WTC11 (cell line): Measurements from ENCODE around the gene RREB1. TPM values are rescaled to one million over a fixed set of nuclear protein-coding genes. Genes with fewer than 3 reads are reported as not detected.

Experiments
- ATAC-seq: fragments of 200-7000 bp; cut with Tn5 transposase; 2 replicates; pipeline ENCODE4 v1.10.0; 2021; ENCODE audit warnings: mild to moderate bottlenecking, moderate library complexity
- CTCF ChIA-PET: fragments of 300-600 bp; sonication (Branson Sonifier 250); formaldehyde crosslinking; loops from one replicate; lab custom pipeline; 2021; ENCODE audit warnings: antibody characterized with exemption; lab: Charles Lee
- POLR2A ChIA-PET: fragments of 350-600 bp; sonication (Branson Sonifier 250); formaldehyde crosslinking; loops from one replicate; lab custom pipeline; 2021; ENCODE audit warnings: antibody characterized with exemption; lab: Charles Lee
- DNase-seq: peaks from one replicate; pipeline ENCODE4 v3.0.0; 2021; ENCODE audit warnings: low spot score
- H3K27ac Mint-ChIP-seq: 2 replicates; pipeline ENCODE4 v1.8.0; 2021; ENCODE audit warnings: mixed read lengths
- H3K27me3 Mint-ChIP-seq: 2 replicates; pipeline ENCODE4 v1.8.0; 2021; ENCODE audit warnings: low read depth, mild to moderate bottlenecking, moderate library complexity, mixed read lengths
- H3K36me3 Mint-ChIP-seq: 2 replicates; pipeline ENCODE4 v1.8.0; 2021; ENCODE audit warnings: mixed read lengths
- H3K4me1 Mint-ChIP-seq: 2 replicates; pipeline ENCODE4 v1.8.0; 2022; ENCODE audit warnings: mixed read lengths
- H3K4me3 Mint-ChIP-seq: 2 replicates; pipeline ENCODE4 v1.8.0; 2021; ENCODE audit warnings: mild to moderate bottlenecking, moderate library complexity, mixed read lengths
- H3K9me3 Mint-ChIP-seq: 2 replicates; pipeline ENCODE4 v1.8.0; 2021; ENCODE audit warnings: mixed read lengths
- FOXP1 ChIP-seq: sonication (generic); formaldehyde crosslinking; IDR thresholded peaks from 2 replicates; pipeline ENCODE4 v1.8.0; 2022; ENCODE audit warnings: missing genetic modification reagents, mild to moderate bottlenecking, moderate library complexity, borderline replicate concordance
- GTF2I ChIP-seq: fragments of 250-450 bp; sonication (Bioruptor Pico); conservative IDR thresholded peaks from 2 replicates; pipeline ENCODE4 v1.4.0; 2021; ENCODE audit warnings: mild to moderate bottlenecking
- JAZF1 ChIP-seq: fragments of 250-450 bp; sonication (Bioruptor Pico); IDR thresholded peaks from 2 replicates; pipeline ENCODE4 v1.9.0; 2021; ENCODE audit warnings: moderate library complexity, mild to moderate bottlenecking, inconsistent platforms
- JUN ChIP-seq: sonication (generic); formaldehyde crosslinking; IDR thresholded peaks from 2 replicates; pipeline ENCODE4 v1.8.0; 2023; ENCODE audit warnings: mild to moderate bottlenecking, missing genetic modification reagents
- NR2C2 ChIP-seq: sonication (generic); formaldehyde crosslinking; IDR thresholded peaks from 2 replicates; pipeline ENCODE4 v1.8.0; 2022; ENCODE audit warnings: mild to moderate bottlenecking, missing genetic modification reagents
- NR3C1 ChIP-seq: sonication (generic); formaldehyde crosslinking; conservative IDR thresholded peaks from 2 replicates; pipeline ENCODE4 v1.8.1; 2023; ENCODE audit warnings: low read depth, mild to moderate bottlenecking, missing genetic modification reagents
- TP53 ChIP-seq: sonication (generic); formaldehyde crosslinking; IDR thresholded peaks from 2 replicates; pipeline ENCODE4 v1.8.1; 2023; ENCODE audit warnings: mild to moderate bottlenecking, missing genetic modification reagents
- ZNF423 ChIP-seq: fragments of 250-450 bp; sonication (Bioruptor Pico); IDR thresholded peaks from 2 replicates; pipeline ENCODE4 v2.1.2; 2022; ENCODE audit warnings: mild to moderate bottlenecking, moderate library complexity
- total RNA-seq: library from RNA; stranded (reverse); gene quantifications from 3 replicates; pipeline ENCODE4 v1.2.3, GENCODE V29; 2021
- TF ChIP-seq, protein P1 (sequence below): fragments of 250-450 bp; sonication (Bioruptor Pico); IDR thresholded peaks from 2 replicates; pipeline ENCODE4 v1.8.0; 2021; ENCODE audit warnings: mild to moderate bottlenecking
- TF ChIP-seq, protein P2 (sequence below): fragments of 250-450 bp; sonication (Bioruptor Pico); IDR thresholded peaks from 2 replicates; pipeline ENCODE4 v1.9.0; 2021; ENCODE audit warnings: mild to moderate bottlenecking
- TF ChIP-seq, protein P3 (sequence below): fragments of 250-450 bp; sonication (Bioruptor Pico); conservative IDR thresholded peaks from 2 replicates; pipeline ENCODE4 v1.9.0; 2021; ENCODE audit warnings: mild to moderate bottlenecking
- TF ChIP-seq, protein P4 (sequence below): fragments of 250-450 bp; sonication (Bioruptor Pico); IDR thresholded peaks from 2 replicates; pipeline ENCODE4 v1.9.0; 2021; ENCODE audit warnings: mild to moderate bottlenecking

The RREB1 gene
- total RNA-seq, 1 experiment from 2014 or later = 38.5 TPM

DNA sequence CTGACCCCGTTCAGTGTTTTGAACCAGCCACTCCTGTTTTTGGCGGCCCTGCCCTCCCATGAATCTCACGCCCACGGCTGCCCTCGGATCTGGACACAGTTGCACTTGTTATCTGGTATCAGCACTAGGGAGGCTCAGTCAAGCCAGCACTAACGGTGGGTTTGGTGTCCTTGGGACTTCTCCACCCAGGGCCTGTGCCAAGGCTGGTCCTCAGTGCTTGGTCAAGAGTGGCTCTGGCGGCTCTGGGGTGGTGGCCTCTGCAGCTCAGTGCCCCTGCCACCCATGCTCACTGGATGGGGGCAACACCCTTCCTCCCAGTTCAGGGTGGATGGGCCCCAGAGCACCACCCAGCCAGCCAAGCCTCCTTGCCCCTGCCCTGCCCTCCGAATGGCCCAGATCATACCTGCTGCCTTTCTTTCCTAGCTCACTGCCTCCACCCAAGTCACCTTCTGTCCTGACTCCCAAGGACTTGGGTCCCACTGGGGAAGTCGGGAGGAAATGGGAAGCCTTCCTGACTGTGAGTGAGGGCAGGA is 150.5 kb downstream of the RREB1 start:
- no peaks in the 10 kb centered on the region; the same call in none of the 2 replicates for H3K27me3 Mint-ChIP-seq
- ATAC-seq (no peak), DNase-seq (no peak)
- ChIA-PET POLR2A (no interaction called here), CTCF (interaction anchor here (4.8 kb wide), 1 partner anchor 12 kb away, joined by 21 read pairs; no protein-coding TSS in a partner anchor)
- no peak overlapping the region for H3K4me3 Mint-ChIP-seq
- H3K27ac Mint-ChIP-seq = no peak overlapping the region
- peaks cover 19% of the 10 kb centered on the region for H3K36me3 Mint-ChIP-seq
- H3K9me3 Mint-ChIP-seq = peaks cover 22% of the 10 kb centered on the region
- H3K4me1 Mint-ChIP-seq = peaks cover 27% of the 10 kb centered on the region
- TF ChIP-seq, protein P1, sequence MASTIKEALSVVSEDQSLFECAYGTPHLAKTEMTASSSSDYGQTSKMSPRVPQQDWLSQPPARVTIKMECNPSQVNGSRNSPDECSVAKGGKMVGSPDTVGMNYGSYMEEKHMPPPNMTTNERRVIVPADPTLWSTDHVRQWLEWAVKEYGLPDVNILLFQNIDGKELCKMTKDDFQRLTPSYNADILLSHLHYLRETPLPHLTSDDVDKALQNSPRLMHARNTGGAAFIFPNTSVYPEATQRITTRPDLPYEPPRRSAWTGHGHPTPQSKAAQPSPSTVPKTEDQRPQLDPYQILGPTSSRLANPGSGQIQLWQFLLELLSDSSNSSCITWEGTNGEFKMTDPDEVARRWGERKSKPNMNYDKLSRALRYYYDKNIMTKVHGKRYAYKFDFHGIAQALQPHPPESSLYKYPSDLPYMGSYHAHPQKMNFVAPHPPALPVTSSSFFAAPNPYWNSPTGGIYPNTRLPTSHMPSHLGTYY (CRISPR knock-in tag) = no peak
- TF ChIP-seq JUN (CRISPR knock-in tag) (no peak), JAZF1 (CRISPR knock-in tag) (no peak), NR2C2 (CRISPR knock-in tag) (no peak), FOXP1 (CRISPR knock-in tag) (no peak), NR3C1 (no peak), ZNF423 (CRISPR knock-in tag) (no peak), GTF2I (CRISPR knock-in tag) (no peak)
- TF ChIP-seq, protein P2, sequence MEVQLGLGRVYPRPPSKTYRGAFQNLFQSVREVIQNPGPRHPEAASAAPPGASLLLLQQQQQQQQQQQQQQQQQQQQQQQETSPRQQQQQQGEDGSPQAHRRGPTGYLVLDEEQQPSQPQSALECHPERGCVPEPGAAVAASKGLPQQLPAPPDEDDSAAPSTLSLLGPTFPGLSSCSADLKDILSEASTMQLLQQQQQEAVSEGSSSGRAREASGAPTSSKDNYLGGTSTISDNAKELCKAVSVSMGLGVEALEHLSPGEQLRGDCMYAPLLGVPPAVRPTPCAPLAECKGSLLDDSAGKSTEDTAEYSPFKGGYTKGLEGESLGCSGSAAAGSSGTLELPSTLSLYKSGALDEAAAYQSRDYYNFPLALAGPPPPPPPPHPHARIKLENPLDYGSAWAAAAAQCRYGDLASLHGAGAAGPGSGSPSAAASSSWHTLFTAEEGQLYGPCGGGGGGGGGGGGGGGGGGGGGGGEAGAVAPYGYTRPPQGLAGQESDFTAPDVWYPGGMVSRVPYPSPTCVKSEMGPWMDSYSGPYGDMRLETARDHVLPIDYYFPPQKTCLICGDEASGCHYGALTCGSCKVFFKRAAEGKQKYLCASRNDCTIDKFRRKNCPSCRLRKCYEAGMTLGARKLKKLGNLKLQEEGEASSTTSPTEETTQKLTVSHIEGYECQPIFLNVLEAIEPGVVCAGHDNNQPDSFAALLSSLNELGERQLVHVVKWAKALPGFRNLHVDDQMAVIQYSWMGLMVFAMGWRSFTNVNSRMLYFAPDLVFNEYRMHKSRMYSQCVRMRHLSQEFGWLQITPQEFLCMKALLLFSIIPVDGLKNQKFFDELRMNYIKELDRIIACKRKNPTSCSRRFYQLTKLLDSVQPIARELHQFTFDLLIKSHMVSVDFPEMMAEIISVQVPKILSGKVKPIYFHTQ = no peak

DNA sequence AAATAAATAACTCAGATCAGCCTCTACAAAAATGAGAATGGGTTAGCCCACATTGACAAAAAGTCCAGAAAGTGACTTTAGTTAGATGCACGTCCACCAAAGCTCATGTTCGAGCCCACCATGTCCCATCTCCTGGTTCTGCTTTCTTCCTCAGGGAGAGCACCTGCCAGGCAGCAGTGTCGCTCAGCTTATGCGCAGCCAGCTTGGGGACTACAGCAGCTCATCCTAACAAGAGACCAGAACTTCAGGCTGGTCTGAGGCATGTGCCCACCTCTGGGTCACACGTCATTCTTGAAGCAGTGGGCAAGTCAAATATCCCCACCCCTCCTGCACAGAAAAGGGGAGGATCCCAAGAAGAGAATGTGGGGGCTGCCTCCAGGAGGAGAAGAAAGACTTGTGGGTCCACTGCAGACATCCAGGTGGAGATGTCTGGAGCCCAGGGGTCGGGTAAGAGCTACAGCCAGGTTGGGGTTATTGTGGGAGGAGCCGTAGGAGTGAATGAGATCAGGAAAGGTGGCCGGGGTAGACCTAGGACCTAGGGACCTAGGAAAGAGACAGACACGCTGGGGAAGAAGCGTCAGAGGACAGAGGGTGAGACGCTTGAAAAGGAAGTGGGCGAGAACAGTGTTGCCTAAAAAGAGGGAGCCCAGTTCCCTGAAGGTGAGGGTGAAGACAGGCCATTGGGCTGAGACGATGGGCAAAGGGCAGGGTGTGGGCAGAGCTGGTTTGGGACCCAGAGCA is 152.7 kb downstream of the RREB1 start:
- DNase-seq = no peak
- peak overlapping the region; percentile 86 for H3K4me3 Mint-ChIP-seq
- peaks cover 14% of the 10 kb centered on the region for H3K36me3 Mint-ChIP-seq
- H3K27ac Mint-ChIP-seq = peak overlapping the region; percentile 95
- ATAC-seq = peak; percentile 3
- H3K9me3 Mint-ChIP-seq = peaks cover 14% of the 10 kb centered on the region
- CTCF ChIA-PET = interaction anchor here (0.8 to 4.8 kb wide), 6 partner anchors 14 to 564 kb away, joined by 3 to 39 read pairs (median 6); no protein-coding TSS in a partner anchor
- TF ChIP-seq, protein P3, sequence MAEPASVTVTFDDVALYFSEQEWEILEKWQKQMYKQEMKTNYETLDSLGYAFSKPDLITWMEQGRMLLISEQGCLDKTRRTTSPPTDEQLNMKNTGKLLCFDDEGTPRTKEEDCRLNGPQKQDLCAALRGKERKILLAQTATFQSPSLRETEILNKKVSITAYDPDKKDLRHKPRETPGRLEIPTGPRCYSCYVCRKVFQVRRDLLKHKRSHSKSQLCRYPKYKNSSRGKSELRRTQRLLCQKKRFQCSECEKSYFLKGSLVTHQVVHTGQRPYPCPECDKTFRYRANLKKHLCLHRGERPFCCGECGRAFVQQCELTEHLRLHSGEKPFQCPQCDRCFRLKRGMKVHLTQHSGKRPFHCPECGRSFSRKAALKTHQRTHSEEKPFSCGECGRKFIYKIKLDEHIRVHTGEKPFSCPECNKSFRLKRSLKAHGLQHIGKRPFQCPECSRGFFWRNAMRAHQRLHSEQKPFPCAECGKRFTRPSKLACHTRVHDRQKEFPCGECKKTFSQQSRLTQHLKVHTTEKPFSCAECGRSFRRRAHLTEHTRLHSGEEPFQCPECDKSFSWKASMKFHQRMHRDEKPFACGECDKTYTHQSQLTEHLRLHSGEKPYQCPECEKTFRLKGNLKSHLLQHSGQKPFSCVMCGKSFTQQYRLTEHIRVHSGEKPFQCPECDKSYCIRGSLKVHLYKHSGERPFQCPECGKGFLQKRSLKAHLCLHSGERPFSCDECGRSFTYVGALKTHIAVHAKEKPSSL (CRISPR knock-in tag) = no peak
- TF ChIP-seq TP53 (CRISPR knock-in tag) = no peak
- TF ChIP-seq, protein P4, sequence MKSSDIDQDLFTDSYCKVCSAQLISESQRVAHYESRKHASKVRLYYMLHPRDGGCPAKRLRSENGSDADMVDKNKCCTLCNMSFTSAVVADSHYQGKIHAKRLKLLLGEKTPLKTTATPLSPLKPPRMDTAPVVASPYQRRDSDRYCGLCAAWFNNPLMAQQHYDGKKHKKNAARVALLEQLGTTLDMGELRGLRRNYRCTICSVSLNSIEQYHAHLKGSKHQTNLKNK = no peak
- TF ChIP-seq, all 79 proteins: peak for 0
- no peaks in the 10 kb centered on the region; the same call in none of the 2 replicates for H3K27me3 Mint-ChIP-seq
- POLR2A ChIA-PET = interaction anchor here (1.0 kb wide), 1 partner anchor 14 kb away, joined by 3 read pairs; no protein-coding TSS in a partner anchor
- peaks cover 27% of the 10 kb centered on the region for H3K4me1 Mint-ChIP-seq
